Measurements from ENCODE around the gene AGFG2. TPM values are rescaled to one million over a fixed set of nuclear protein-coding genes. Genes with fewer than 3 reads are reported as not detected.

Gene AGFG2
- total RNA-seq, 3 donors from 2014 or later: 12.2 to 24.7 (median 18.7) TPM

- intact Hi-C loops (cut with DNase I; ENCODE audit: low total_unique reads): loop anchor here (10.0 kb wide), 2 partner anchors 114 to 1304 kb away; no protein-coding TSS in a partner anchor
- Histone ChIP-seq H3K27me3 (no peaks in the 10 kb centered on the region), H3K4me1 (peaks cover 0 to 4% of the 10 kb centered on the region in 2 donors), H3K27ac (no peak overlapping the region), H3K4me3 (no peak overlapping the region), H3K9me3 (no peaks in the 10 kb centered on the region), H3K36me3 (peaks cover 8% of the 10 kb centered on the region)
- TF ChIP-seq POLR2AphosphoS5 (IDR thresholded peaks at IDR 0.05) (no peak), CTCF (IDR thresholded peaks at IDR 0.05) (no peak), POLR2A (IDR thresholded peaks at IDR 0.05) (no peak)
- DNase-seq (ENCODE audit: low spot score in 2 of 2): no peak
Observed at GRCh38 chr7:100570954-100571828, 32.2 kb downstream of the AGFG2 start.

GRCh38 chr7:100571829-100572116 lies 32.8 kb downstream of the AGFG2 start:
- intact Hi-C loops (cut with DNase I; ENCODE audit: low total_unique reads): loop anchor here (10.0 kb wide), 2 partner anchors 113 to 1303 kb away; no protein-coding TSS in a partner anchor
- no peak for TF ChIP-seq POLR2AphosphoS5 (IDR thresholded peaks at IDR 0.05)
- TF ChIP-seq CTCF (IDR thresholded peaks at IDR 0.05): no peak
- no peak for TF ChIP-seq POLR2A (IDR thresholded peaks at IDR 0.05)
- no peak for DNase-seq (ENCODE audit: low spot score in 2 of 2)
- Histone ChIP-seq H3K27me3 (no peaks in the 10 kb centered on the region), H3K9me3 (no peaks in the 10 kb centered on the region), H3K4me1 (peaks cover 0 to 4% of the 10 kb centered on the region in 2 donors), H3K4me3 (no peak overlapping the region), H3K36me3 (peaks cover 8% of the 10 kb centered on the region), H3K27ac (no peak overlapping the region)

- intact Hi-C loops (cut with DNase I; ENCODE audit: low total_unique reads): loop anchor here (10.0 kb wide), 2 partner anchors 112 to 1302 kb away; no protein-coding TSS in a partner anchor
- Histone ChIP-seq H3K4me3 (no peak overlapping the region), H3K27ac (no peak overlapping the region), H3K36me3 (peaks cover 8% of the 10 kb centered on the region), H3K9me3 (no peaks in the 10 kb centered on the region), H3K4me1 (peaks cover 0 to 4% of the 10 kb centered on the region in 2 donors), H3K27me3 (no peaks in the 10 kb centered on the region)
- DNase-seq (ENCODE audit: low spot score in 2 of 2): no peak
- no peak for TF ChIP-seq POLR2AphosphoS5 (IDR thresholded peaks at IDR 0.05)
- no peak for TF ChIP-seq CTCF (IDR thresholded peaks at IDR 0.05)
- no peak for TF ChIP-seq POLR2A (IDR thresholded peaks at IDR 0.05)
Observed at GRCh38 chr7:100572281-100572948, 33.4 kb downstream of the AGFG2 start.

- no peaks in the 10 kb centered on the region for H3K27me3 ChIP-seq
- no peak for TF ChIP-seq POLR2AphosphoS5 (IDR thresholded peaks at IDR 0.05)
- TF ChIP-seq POLR2A (IDR thresholded peaks at IDR 0.05): no peak
- no peak for TF ChIP-seq CTCF (IDR thresholded peaks at IDR 0.05)
- intact Hi-C loops (cut with DNase I; ENCODE audit: low total_unique reads): loop anchor here (10.0 kb wide), 2 partner anchors 112 to 1302 kb away; no protein-coding TSS in a partner anchor
- H3K27ac ChIP-seq: no peak overlapping the region
- peaks cover 0 to 4% of the 10 kb centered on the region in 2 donors for H3K4me1 ChIP-seq
- peaks cover 8% of the 10 kb centered on the region for H3K36me3 ChIP-seq
- no peaks in the 10 kb centered on the region for H3K9me3 ChIP-seq
- DNase-seq (ENCODE audit: low spot score in 2 of 2): no peak
- no peak overlapping the region for H3K4me3 ChIP-seq
Observed at GRCh38 chr7:100572949-100573675, 34.1 kb downstream of the AGFG2 start.

All from breast epithelium (tissue), 4 donors.